SK-N-SH treated with all-trans-retinoic acid at 6 μM for 48 hours (cell line): ENCODE data around the gene LMNA.

Experiments
- ARNTL ChIP-seq: fragments of 450-650 bp; formaldehyde crosslinking; IDR thresholded peaks from 2 replicates; pipeline ENCODE4 v1.5.0; 2020; ENCODE audit warnings: low read depth, mild to moderate bottlenecking, moderate library complexity, borderline replicate concordance
- CSDC2 ChIP-seq: fragments of 250-450 bp; sonication (Bioruptor Pico); IDR thresholded peaks from 2 replicates; pipeline ENCODE4 v1.5.0; 2020; ENCODE audit warnings: mild to moderate bottlenecking, moderate library complexity
- GLIS3 ChIP-seq: fragments of 250-450 bp; sonication (Bioruptor Pico); IDR thresholded peaks from 2 replicates; pipeline ENCODE4 v1.5.0; 2020; ENCODE audit warnings: mild to moderate bottlenecking, moderate library complexity
- RARB ChIP-seq: fragments of 250-450 bp; sonication (Bioruptor Pico); IDR thresholded peaks from 2 replicates; pipeline ENCODE4 v1.8.0; 2021; ENCODE audit warnings: mild to moderate bottlenecking, moderate library complexity
- TCF4 ChIP-seq: fragments of 250-450 bp; sonication (Bioruptor Pico); IDR thresholded peaks from 2 replicates; pipeline ENCODE4 v1.8.0; 2021; ENCODE audit warnings: mild to moderate bottlenecking, moderate library complexity, borderline replicate concordance
- ZNF565 ChIP-seq: fragments of 450-650 bp; formaldehyde crosslinking; conservative IDR thresholded peaks from 2 replicates; pipeline ENCODE4 v1.5.0; 2020; ENCODE audit warnings: low read depth, mild to moderate bottlenecking, moderate library complexity
- ZNF70 ChIP-seq: fragments of 450-650 bp; formaldehyde crosslinking; IDR thresholded peaks from 2 replicates; pipeline ENCODE4 v1.5.0; 2020; ENCODE audit warnings: mild to moderate bottlenecking, moderate library complexity
- ZNF8 ChIP-seq: fragments of 450-650 bp; formaldehyde crosslinking; IDR thresholded peaks from 2 replicates; pipeline ENCODE4 v1.5.0; 2020; ENCODE audit warnings: mild to moderate bottlenecking, moderate library complexity
- TF ChIP-seq, protein P1 (sequence below): fragments of 250-450 bp; sonication (Bioruptor Pico); IDR thresholded peaks from 2 replicates; pipeline ENCODE4 v1.8.0; 2020; ENCODE audit warnings: mild to moderate bottlenecking, moderate library complexity, borderline replicate concordance
- TF ChIP-seq, protein P2 (sequence below): fragments of 250-450 bp; sonication (Bioruptor Pico); IDR thresholded peaks from 2 replicates; pipeline ENCODE4 v1.5.1; 2020; ENCODE audit warnings: low read depth, mild to moderate bottlenecking, moderate library complexity

DNA sequence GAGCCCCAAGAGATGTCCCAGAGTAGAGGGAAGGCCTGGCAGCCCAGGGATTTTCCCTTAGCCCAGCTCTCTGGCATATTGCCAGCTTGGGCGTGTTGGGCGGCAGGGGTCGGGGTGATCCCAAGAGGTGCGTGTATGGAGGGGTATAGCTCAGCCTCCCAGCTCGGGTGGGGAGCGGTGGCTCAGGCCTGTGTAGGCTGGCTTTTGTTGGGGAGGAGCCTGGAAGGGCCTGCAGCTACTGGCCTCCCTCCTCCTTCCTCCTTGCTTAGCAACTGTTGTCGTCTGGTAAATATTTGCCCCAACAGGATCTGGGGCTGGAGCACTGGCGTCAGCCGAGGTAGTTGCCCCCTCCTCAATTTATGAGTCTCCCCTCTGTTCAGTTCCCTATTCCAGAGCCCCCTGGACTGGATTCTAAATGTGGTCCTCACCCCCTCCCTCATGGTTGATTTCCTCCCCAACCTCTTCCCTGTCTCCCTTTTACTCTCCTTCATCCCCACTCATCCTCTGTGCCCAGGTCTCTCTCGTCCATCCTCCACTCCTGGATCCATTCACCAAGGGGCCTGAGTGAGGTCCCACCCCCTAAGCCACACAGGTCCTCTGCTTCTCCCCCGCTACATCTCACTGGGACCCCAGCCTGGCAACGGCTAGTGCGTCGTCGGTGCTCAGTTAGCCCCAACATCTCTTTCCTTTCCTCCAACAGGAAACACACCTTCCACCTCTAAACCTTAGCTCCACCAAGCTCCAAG is 10.3 kb upstream of the LMNA start:
- TF ChIP-seq, protein P1, sequence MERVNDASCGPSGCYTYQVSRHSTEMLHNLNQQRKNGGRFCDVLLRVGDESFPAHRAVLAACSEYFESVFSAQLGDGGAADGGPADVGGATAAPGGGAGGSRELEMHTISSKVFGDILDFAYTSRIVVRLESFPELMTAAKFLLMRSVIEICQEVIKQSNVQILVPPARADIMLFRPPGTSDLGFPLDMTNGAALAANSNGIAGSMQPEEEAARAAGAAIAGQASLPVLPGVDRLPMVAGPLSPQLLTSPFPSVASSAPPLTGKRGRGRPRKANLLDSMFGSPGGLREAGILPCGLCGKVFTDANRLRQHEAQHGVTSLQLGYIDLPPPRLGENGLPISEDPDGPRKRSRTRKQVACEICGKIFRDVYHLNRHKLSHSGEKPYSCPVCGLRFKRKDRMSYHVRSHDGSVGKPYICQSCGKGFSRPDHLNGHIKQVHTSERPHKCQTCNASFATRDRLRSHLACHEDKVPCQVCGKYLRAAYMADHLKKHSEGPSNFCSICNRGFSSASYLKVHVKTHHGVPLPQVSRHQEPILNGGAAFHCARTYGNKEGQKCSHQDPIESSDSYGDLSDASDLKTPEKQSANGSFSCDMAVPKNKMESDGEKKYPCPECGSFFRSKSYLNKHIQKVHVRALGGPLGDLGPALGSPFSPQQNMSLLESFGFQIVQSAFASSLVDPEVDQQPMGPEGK (CRISPR knock-in tag): no peak
- TF ChIP-seq ARNTL (CRISPR knock-in tag) (no peak), TCF4 (CRISPR knock-in tag) (no peak), GLIS3 (CRISPR knock-in tag) (no peak), RARB (no peak), ZNF565 (CRISPR knock-in tag) (no peak), CSDC2 (CRISPR knock-in tag) (0 out of 2 replicates have a peak, but pooled peaks have one; percentile 48), ZNF8 (CRISPR knock-in tag) (no peak), ZNF70 (CRISPR knock-in tag) (no peak)
- TF ChIP-seq, protein P2, sequence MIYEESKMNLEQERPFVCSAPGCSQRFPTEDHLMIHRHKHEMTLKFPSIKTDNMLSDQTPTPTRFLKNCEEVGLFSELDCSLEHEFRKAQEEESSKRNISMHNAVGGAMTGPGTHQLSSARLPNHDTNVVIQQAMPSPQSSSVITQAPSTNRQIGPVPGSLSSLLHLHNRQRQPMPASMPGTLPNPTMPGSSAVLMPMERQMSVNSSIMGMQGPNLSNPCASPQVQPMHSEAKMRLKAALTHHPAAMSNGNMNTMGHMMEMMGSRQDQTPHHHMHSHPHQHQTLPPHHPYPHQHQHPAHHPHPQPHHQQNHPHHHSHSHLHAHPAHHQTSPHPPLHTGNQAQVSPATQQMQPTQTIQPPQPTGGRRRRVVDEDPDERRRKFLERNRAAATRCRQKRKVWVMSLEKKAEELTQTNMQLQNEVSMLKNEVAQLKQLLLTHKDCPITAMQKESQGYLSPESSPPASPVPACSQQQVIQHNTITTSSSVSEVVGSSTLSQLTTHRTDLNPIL (CRISPR knock-in tag): no peak
